Left lung (tissue), 10 donors: ENCODE data around the gene TTC24. TPM values are rescaled to one million over a fixed set of nuclear protein-coding genes. Genes with fewer than 3 reads are reported as not detected.
A peak's percentile ranks its signal among the peaks of the same experiment; 100 is the strongest.

Experiments
- ATAC-seq: fragments of 200-7000 bp; cut with Tn5 transposase; one replicate; pipeline ENCODE4 v1.9.1; 2020; ENCODE audit warnings: moderate library complexity
- DNase-seq, 4 donors: peaks; one replicate each; pipeline ENCODE4 v3.0.0-alpha.2; 2013 to 2020
- H3K27ac ChIP-seq, 2 donors: fragments of 200-600 bp; sonication (generic) in 1 of 2; one replicate each; pipeline versions ENCODE4 v1.5.0 to v1.8.0; 2020 to 2021
- H3K27me3 ChIP-seq, 2 donors: fragments of 200-600 bp; sonication (generic) in 1 of 2; one replicate each; pipeline versions ENCODE4 v1.5.0 to v1.8.0; 2020 to 2021
- H3K36me3 ChIP-seq, 2 donors: fragments of 200-600 bp; sonication (generic) in 1 of 2; one replicate each; pipeline versions ENCODE4 v1.5.0 to v1.8.0; 2020 to 2021
- H3K4me1 ChIP-seq, 2 donors: fragments of 200-600 bp; one replicate each; pipeline ENCODE4 v1.8.0; 2021
- H3K4me3 ChIP-seq, 2 donors: fragments of 200-600 bp; sonication (generic) in 1 of 2; one replicate each; pipeline versions ENCODE4 v1.5.0 to v1.8.0; 2020 to 2021; ENCODE audit warnings: mild to moderate bottlenecking in 1 of 2
- H3K9me3 ChIP-seq, 2 donors: fragments of 200-600 bp; sonication (generic) in 1 of 2; one replicate each; pipeline versions ENCODE4 v1.5.0 to v1.8.0; 2020 to 2021
- intact Hi-C, 2 donors: fragments of 100-400 bp; cut with DNase I; formaldehyde crosslinking; loops; one replicate each; pipeline versions ENCODE4 v1.11.2 to v1.14.2; 2022
- polyA plus RNA-seq, 6 donors: library from polyadenylated mRNA; unstranded; fragments of 120-200 nt; gene quantifications; one replicate each; pipeline ENCODE4 v1.2.1, GENCODE V29; 2013; ENCODE audit not compliant: insufficient read length in 6 of 6
- total RNA-seq, 2 donors: library from RNA; stranded (reverse); fragmentation: NEBNext Ultra II Directional; extraction: Animal tissue kit (Norgen Biotek cat#: 25700); gene quantifications; one replicate each; pipeline ENCODE4 v1.2.1, GENCODE V29; 2021
- TF ChIP-seq, protein P1 (sequence below), 2 donors: fragments of 200-600 bp; sonication (generic) in 1 of 2; IDR thresholded peaks; one replicate each; pipeline versions ENCODE4 v1.5.0 to v1.8.0; 2021; ENCODE audit warnings: antibody characterized with exemption in 2 of 2
- donor health status: DM: no; HTN: yes; CAD: no.
- donor health status: DM: no; HTN: no; CAD: no.

Gene TTC24
- total and polyA plus RNA-seq, 8 donors: 0.07 to 0.34 (median 0.16) TPM; not detected in 4

DNA sequence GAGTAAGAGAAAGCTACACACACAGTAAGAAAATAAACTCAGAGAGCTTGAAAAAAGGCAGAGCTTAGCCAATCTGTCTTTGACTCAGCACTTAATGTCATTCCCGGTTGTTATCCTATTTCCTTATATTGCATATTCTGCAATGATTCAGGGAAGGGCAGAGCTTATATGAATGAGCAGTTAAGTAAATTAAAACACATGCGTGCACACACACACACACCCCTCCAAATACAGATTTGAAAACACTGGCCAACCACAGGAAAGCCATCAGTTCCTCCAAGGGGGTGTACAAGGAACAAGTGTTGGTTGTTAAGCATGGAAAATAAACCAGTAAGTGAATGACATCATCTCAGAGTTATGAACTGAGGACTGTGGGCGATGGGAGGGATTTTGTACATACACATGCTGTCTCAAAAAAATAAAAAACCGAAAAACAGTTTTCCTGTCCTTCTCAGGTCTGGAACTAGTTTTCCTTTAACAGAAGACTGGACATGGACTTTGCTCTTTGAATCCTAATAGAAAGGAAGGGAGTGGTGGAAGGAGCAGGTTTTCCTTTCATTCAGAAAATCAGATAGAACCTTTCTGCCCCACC lies 8.2 kb upstream of the TTC24 start:
- Histone ChIP-seq H3K4me3 (no peak overlapping the region), H3K27me3 (peaks cover 0 to 6% of the 10 kb centered on the region in 2 donors), H3K36me3 (no peaks in the 10 kb centered on the region), H3K9me3 (no peaks in the 10 kb centered on the region), H3K27ac (no peak overlapping the region), H3K4me1 (peaks cover 14 to 18% of the 10 kb centered on the region in 2 donors)
- TF ChIP-seq, protein P1, sequence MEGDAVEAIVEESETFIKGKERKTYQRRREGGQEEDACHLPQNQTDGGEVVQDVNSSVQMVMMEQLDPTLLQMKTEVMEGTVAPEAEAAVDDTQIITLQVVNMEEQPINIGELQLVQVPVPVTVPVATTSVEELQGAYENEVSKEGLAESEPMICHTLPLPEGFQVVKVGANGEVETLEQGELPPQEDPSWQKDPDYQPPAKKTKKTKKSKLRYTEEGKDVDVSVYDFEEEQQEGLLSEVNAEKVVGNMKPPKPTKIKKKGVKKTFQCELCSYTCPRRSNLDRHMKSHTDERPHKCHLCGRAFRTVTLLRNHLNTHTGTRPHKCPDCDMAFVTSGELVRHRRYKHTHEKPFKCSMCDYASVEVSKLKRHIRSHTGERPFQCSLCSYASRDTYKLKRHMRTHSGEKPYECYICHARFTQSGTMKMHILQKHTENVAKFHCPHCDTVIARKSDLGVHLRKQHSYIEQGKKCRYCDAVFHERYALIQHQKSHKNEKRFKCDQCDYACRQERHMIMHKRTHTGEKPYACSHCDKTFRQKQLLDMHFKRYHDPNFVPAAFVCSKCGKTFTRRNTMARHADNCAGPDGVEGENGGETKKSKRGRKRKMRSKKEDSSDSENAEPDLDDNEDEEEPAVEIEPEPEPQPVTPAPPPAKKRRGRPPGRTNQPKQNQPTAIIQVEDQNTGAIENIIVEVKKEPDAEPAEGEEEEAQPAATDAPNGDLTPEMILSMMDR (IDR thresholded peaks at IDR 0.05): no peak
- peak; percentile 65 for ATAC-seq
- DNase-seq: peak in 1 of 4 donors; percentile 33
- intact Hi-C loops: no loop called here

DNA sequence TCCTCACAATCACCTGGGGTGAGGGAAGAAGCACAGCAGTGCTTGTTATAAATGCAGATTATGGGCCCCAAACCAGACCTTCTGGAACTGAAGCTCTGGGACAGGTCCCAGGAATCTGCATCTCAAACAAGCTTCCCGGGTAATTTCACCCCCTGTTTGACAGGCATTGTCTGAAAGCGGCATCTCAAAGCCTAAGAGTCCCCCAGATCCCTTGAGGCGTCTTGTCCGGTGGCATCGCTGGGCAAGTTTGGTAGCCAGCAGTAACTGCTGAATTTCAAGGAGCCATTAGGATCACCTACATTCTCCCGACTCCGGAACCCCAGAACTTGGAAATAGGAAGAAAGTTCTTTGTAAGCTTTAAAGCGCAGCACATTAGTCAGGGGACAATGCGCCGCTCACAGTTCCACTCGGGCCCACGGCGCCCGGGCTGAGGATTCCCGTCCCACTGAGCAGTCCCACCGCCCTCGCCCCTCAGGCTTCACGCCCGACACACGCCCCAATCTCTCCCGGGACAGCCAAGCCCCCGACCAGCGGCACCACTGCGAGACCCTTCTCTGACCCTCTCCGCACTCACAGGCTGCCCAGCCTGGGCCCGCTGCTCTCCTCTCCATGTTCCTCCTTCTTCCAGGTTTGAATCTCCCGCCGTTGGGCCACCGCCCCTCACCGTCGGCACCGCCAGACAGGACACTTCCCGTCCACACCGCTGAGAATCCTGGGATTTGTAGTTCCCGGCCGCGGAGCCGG lies 7.4 kb upstream of the TTC24 start, which contains the start of gene IQGAP3:
Gene IQGAP3 (minus strand): TSS at position 647 of the 744 bp plus-strand sequence. CDS start 36 bp downstream, at position 611.
- TF ChIP-seq, protein P1 (IDR thresholded peaks at IDR 0.05): no peak
- ATAC-seq: peak; percentile 96
- Histone ChIP-seq H3K4me1 (peaks cover 14 to 18% of the 10 kb centered on the region in 2 donors), H3K9me3 (no peaks in the 10 kb centered on the region), H3K27ac (no peak within 1 kb of the TSS), H3K36me3 (no peaks in the 10 kb centered on the region), H3K4me3 (peak within 1 kb of the TSS; percentile 33 to 41), H3K27me3 (peaks cover 0 to 6% of the 10 kb centered on the region in 2 donors)
- intact Hi-C loops: no loop called here
- peak; percentile 67 to 93 (median 90) for DNase-seq

DNA sequence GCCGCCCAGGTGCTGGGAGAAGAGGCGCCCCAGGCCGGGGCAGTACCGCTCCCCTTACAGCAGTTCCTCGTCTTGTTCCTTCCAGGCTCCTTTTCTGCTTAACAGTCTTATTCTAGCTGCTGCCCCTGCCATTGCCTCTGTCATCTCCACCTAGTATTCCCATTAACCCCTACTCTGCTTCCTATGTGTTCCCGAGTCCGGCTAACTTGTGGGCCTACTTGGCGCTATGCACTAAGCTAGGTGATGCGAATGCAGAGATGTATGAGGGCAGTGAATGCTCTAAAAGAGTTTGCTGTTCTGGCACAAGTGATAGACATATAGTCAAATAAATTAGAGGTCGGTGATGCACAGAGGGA lies 6.9 kb upstream of the TTC24 start:
- intact Hi-C loops: no loop called here
- no peak for DNase-seq

DNA sequence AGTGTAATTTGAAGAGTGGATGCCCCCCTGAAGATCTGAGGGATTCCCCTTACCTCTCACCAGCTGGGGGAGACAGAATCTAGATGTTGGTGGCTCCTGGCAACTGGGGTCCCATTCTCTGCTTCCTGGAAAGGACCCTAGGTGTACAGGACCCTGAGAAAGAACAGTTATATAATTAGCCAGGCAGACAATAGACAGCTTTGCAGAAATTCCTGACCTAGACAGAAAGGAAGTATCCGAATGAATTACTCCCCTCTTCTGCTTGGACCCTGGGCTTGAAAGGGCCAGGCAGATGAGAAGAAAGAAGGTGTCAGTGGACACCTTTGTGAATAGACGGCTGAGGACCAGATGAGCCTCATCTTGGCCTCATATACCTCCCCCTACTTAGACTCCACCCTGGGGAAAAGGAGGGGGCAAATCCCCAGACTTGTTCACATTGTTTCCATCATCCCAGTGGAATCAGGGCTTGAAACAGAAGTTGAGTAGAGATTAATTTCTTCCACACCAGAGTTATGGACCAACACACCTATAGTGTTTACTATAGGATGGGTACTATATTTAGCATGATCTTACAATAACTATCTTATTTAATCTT lies 5.4 kb upstream of the TTC24 start:
- H3K4me3 ChIP-seq: no peak overlapping the region
- intact Hi-C loops: no loop called here
- no peak for ATAC-seq
- H3K27ac ChIP-seq: no peak overlapping the region
- H3K36me3 ChIP-seq: no peaks in the 10 kb centered on the region
- no peak for DNase-seq
- peaks cover 14 to 18% of the 10 kb centered on the region in 2 donors for H3K4me1 ChIP-seq
- H3K9me3 ChIP-seq: no peaks in the 10 kb centered on the region
- TF ChIP-seq, protein P1 (IDR thresholded peaks at IDR 0.05): no peak
- H3K27me3 ChIP-seq: peaks cover 0 to 6% of the 10 kb centered on the region in 2 donors

More for the DNA sequence above, 6.9 kb upstream of the TTC24 start:
- TF ChIP-seq, protein P1 (IDR thresholded peaks at IDR 0.05): no peak
- Histone ChIP-seq H3K9me3 (no peaks in the 10 kb centered on the region), H3K4me3 (peak overlapping the region; percentile 33 to 41), H3K27ac (no peak overlapping the region), H3K4me1 (peaks cover 14 to 18% of the 10 kb centered on the region in 2 donors), H3K27me3 (peaks cover 0 to 6% of the 10 kb centered on the region in 2 donors), H3K36me3 (no peaks in the 10 kb centered on the region)
- no peak for ATAC-seq

DNA sequence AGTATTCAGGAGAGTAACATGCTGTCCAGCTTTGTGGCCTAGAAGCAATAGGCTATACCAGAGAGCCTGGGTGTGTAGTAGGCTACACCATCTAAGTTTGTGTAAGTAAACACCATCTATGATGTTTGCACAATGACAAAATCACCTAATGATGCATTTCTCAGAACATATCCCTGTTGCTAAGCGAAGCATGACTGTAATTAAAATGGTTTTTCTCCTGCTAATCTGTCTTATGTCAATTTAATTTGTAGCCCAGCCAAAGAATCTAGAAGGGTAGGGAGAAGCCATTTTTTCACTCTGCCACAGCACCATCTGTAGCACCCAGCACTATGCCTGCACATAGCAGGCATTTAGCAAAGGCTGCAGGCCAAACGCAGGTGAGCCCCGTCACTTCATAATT lies 2.0 kb upstream of the TTC24 start:
- TF ChIP-seq, protein P1 (IDR thresholded peaks at IDR 0.05): no peak
- peak; percentile 43 for ATAC-seq

More for the DNA sequence above, 2.0 kb upstream of the TTC24 start:
- intact Hi-C loops: no loop called here
- no peaks in the 10 kb centered on the region for H3K9me3 ChIP-seq
- H3K27me3 ChIP-seq: no peaks in the 10 kb centered on the region
- no peak for DNase-seq
- peaks cover 0 to 2% of the 10 kb centered on the region in 2 donors for H3K4me1 ChIP-seq
- no peaks in the 10 kb centered on the region for H3K36me3 ChIP-seq
- H3K4me3 ChIP-seq: no peak overlapping the region
- no peak overlapping the region for H3K27ac ChIP-seq
